ENCODE results near the gene AQP11. TPM values are rescaled to one million over a fixed set of nuclear protein-coding genes. Genes with fewer than 3 reads are reported as not detected.

AQP11 gene
- total RNA-seq, 6 experiments from 2014 or later: 3.9 to 11.9 (median 6.5) TPM

- no peak for TF ChIP-seq POLR2A (IDR thresholded peaks at IDR 0.05)
- TF ChIP-seq CTCF (IDR thresholded peaks at IDR 0.05): no peak
- no peaks in the 10 kb centered on the region for H3K9me3 ChIP-seq
- ATAC-seq: no peak
- no peak overlapping the region for H3K4me3 ChIP-seq
- no peaks in the 10 kb centered on the region for H3K36me3 ChIP-seq
- DNase-seq: no peak
- no peak overlapping the region for H3K27ac ChIP-seq
- H3K27me3 ChIP-seq: no peaks in the 10 kb centered on the region
- 95% methylated on average over 3 of the region's 4 CpGs for WGBS (ENCODE audit: insufficient coverage, low coverage, low lambda C conversion rate, missing lambda C conversion rate)
- intact Hi-C loops (cut with DNase I): no loop called here
- H3K4me1 ChIP-seq: no peaks in the 10 kb centered on the region
Observed at GRCh38 chr11:77654770-77655434, 65.1 kb downstream of the AQP11 start.

GRCh38 chr11:77656362-77656761 lies 66.6 kb downstream of the AQP11 start:
- intact Hi-C loops (cut with DNase I): no loop called here
- no peaks in the 10 kb centered on the region for H3K27me3 ChIP-seq
- no peak for DNase-seq
- no peak for TF ChIP-seq CTCF (IDR thresholded peaks at IDR 0.05)
- TF ChIP-seq POLR2A (IDR thresholded peaks at IDR 0.05): no peak
- H3K9me3 ChIP-seq: no peaks in the 10 kb centered on the region
- H3K36me3 ChIP-seq: no peaks in the 10 kb centered on the region
- no peak overlapping the region for H3K4me3 ChIP-seq
- no peak for ATAC-seq
- H3K27ac ChIP-seq: no peak overlapping the region
- 47% methylated on average over 2 of the region's 7 CpGs for WGBS (ENCODE audit: insufficient coverage, low coverage, low lambda C conversion rate, missing lambda C conversion rate)
- no peaks in the 10 kb centered on the region for H3K4me1 ChIP-seq

- Histone ChIP-seq H3K36me3 (no peaks in the 10 kb centered on the region), H3K4me1 (no peaks in the 10 kb centered on the region), H3K27ac (no peak overlapping the region), H3K4me3 (no peak overlapping the region), H3K9me3 (no peaks in the 10 kb centered on the region), H3K27me3 (no peaks in the 10 kb centered on the region)
- WGBS (ENCODE audit: insufficient coverage, low coverage, low lambda C conversion rate, missing lambda C conversion rate): 92% methylated on average over 4 of the region's 4 CpGs
- intact Hi-C loops (cut with DNase I): no loop called here
- ATAC-seq (no peak), DNase-seq (no peak)
- TF ChIP-seq CTCF (IDR thresholded peaks at IDR 0.05): no peak
- TF ChIP-seq POLR2A (IDR thresholded peaks at IDR 0.05): no peak
Observed at GRCh38 chr11:77658213-77659013, 68.7 kb downstream of the AQP11 start.

Small RNA genes within 50 kb of the gene (small RNA-seq; reads per million reads assigned to genes)
- gene RNU7-59P: 0 reads per million in 2 experiments

Other genes with a start within 250 kb of the AQP11 start
- 10 to 100 TPM in 2 of 6 experiments, 1 to 10 TPM in 4; 7.3 to 14.5 (median 9.3) TPM for gene PAK1, start 115.9 kb upstream of the AQP11 start, total RNA-seq
- gene CLNS1A, start 47.8 kb downstream of the AQP11 start, total RNA-seq: 10 to 100 TPM; 41.2 to 86.8 (median 64.1) TPM
- 10 to 100 TPM in 5 of 6 experiments, 1 to 10 TPM in 1; 8.4 to 23.0 (median 20.6) TPM for gene RSF1, start 230.8 kb downstream of the AQP11 start, total RNA-seq
- 10 to 100 TPM; 10.4 to 19.2 (median 14.5) TPM for gene AAMDC, start 231.2 kb downstream of the AQP11 start, total RNA-seq

Data from right lobe of liver (tissue), 6 donors.